HG03060 (cell line): ENCODE measurements around the gene ARSJ.
A peak's percentile ranks its signal among the peaks of the same experiment; 100 is the strongest.

Source experiments
- ATAC-seq: cut with Tn5 transposase; IDR thresholded peaks from one replicate; pipeline ENCODE4 v1.9.1; 2021; ENCODE audit warnings: low read depth, moderate number of reproducible peaks; ENCODE audit not compliant: unreplicated experiment

The ARSJ gene

GRCh38 chr4:113905301-113905700 lies 74.1 kb downstream of the ARSJ start:
- no peak for ATAC-seq

- no peak for ATAC-seq
These were observed 74.6 kb downstream of the ARSJ start for GRCh38 chr4:113904877-113905276.

GRCh38 chr4:113901994-113902787 lies 77.3 kb downstream of the ARSJ start:
- no peak for ATAC-seq

DNA sequence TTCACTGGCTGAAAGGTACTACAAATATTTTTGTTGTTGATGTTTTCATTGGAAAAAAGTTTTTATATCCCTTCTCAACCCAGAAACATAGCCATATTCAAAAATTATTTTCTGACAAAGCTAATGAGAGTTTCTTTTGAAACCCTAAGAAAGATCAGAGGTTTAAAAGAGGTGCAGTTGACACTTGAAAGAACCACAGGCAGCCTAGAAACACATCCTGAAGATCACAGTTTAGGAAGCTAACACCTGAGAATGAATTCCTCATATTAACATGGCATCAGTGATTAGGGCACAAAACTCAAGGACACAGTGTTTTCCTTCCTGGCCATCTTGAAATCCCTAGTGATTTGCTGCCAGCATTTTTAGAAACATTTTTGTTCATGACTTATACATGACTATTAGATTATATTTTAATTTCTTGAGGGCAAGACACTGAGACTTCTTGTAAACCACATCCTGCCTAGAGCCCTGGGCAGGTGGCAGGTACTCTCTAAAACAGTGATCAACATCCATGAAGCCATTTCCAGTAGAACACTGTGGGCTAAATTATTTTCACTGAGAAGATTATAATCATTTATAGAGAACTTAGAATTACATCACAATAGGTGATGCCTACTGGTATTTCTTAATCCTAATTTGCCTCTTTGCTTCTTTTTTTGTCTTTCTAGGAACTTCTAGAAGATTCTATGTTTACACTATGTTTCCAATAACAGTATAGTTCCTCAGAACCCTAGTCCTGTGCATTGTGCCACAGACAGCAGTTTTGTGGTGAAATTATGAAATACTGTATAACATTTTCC lies 80.0 kb downstream of the ARSJ start:
- ATAC-seq: peak; percentile 74

DNA sequence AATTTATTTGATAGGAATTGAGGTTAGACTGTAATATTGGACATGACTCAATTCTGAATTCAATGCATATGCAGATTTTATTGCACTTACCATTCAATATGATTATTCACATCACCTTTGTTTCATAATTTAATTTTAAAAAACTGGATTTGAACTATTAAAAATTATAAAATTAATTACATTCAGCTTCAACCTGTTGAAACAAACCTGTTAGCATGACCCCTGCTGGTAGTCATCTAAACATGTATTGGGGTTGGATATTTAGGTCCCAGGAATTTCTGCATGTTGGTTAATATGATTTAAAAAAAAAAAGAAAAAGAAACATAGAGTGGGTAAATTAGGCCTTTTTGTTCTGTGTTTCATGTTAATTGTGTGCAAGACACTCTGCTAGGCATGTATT lies 85.9 kb downstream of the ARSJ start:
- ATAC-seq: no peak

DNA sequence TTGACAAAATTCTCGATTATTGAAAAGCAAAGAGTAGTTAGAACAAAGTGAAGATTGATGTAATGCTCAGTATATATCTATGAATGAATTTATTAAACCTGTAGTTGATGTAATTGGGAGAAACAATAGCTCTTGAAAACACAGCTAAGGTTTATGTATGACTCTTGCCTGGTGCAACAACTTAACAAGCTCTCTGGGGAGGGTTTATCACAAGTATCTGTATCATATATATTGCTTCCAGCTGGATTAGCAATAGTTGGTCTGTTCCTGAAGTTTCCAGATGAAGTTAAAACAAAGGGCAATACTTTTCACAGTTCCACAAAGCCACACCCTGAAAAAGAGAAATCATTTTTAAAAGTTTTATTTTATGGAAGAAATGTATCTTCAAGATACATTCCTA lies 91.4 kb downstream of the ARSJ start:
- no peak for ATAC-seq

DNA sequence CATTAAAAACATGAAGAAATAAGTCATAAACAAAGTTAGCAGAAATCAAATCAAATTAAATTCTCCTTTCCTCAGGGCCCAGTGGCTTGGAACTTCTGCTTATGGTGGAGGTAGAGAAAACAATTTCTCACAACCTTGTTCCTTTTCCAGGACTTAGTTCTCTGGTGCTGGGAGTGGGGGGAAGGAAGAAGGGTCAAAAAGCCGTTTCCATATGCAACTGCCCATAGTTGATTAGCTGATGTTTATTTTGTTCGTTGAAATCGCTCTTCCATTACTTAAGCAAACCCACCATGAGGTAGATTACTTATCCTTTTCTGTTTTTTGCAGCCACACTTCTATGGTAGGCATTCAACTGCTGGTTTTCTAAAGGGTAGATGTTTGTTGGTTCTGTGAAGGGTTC lies 94.2 kb downstream of the ARSJ start:
- no peak for ATAC-seq

DNA sequence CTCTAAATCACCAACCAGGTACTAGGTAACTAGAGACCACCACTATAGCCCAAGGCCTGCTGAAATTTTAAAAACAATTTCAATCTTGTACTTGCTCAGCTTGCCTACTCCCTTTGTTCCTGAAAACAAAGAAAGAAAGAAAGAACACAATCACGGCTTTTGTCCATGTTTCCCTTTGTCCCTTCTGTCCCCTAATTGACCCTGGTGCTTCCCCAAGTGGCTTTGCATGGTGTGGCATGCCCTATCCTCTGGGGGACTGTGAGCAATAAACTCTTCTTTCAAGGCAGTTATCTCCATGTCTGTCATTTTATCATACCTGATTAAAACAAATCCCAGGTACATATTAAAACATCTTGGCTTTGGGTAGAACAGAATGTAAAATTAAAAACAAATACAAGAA lies 94.8 kb downstream of the ARSJ start:
- ATAC-seq: no peak

DNA sequence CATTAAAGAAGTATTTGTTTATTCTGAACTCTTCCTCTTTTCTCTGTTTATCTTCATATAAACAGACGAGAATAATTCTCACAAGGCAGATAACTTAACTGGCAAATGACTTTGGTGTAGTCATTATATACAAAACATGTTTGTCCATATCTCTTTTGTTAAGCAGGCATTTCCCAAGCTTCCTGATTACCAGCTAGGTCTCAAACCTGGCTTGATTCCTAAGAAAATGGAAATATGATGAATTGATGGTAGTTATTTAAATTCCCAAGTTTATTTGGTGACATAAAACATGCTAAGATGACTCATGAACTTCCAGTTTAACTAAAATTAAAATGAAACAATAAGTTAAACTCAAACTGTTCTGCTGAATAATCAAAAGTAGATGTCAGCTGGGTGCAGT lies 96.8 kb downstream of the ARSJ start:
- no peak for ATAC-seq

DNA sequence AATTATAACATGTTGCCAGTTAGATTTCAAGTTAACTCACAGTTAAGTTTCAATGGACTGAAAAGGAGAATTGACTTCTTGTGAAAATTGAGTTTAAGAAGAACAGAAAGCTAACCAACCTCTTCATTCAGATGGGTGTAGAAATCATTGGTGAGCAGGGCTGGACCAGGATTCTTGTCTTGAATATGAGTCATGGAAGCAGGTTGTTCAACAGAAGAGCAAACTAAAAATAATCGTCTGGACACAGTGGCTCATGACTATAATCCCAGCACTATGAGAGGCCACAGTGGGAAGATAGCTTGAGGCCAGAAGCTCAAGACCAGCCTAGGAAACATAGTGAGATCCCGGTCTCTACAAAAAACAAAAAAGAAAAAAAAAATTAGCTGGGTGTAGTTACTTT lies 98.2 kb downstream of the ARSJ start:
- ATAC-seq: no peak

- no peak for ATAC-seq
These were observed 99.0 kb downstream of the ARSJ start for GRCh38 chr4:113880240-113881028.

DNA sequence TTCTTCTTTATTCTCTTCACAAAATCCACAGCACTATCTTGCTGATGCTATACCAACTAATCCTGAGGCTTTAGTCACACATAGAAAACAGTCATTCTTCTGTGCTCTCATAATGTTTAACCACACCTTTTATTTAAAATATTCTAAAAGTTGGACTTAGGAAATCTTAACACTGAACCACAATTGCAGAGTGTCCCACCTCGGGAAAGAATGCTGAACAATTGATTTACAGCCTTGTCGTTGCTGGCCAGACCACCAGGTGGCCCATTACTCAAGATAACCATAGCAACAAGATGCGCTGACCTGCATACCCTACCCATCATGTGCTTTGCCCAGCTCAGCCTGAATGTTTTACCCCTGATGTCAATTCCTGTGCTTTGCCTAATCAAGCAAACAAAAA lies 100.8 kb downstream of the ARSJ start:
- no peak for ATAC-seq

- no peak for ATAC-seq
These were observed 105.0 kb downstream of the ARSJ start for GRCh38 chr4:113874480-113874879.

DNA sequence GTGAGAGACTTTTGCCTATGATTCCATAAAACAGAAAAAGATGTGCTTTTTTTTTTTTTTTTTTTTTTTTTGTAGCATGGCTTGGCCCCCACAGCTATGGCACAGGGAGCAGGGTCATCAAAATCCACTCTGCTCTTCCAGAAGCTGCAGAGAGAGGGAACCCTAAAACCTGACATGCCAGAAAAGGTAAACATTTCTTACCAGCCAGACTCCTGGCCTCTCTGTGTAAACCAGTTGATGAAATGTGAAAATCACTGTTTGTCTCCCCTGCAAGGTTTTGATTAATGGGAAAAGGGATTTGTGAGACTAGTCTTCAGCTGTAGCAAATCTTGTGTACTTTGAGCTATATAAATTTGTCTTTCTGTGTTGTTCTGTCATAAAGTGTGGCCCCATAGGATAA lies 105.9 kb downstream of the ARSJ start:
- ATAC-seq: no peak

- ATAC-seq: no peak
These were observed 106.8 kb downstream of the ARSJ start for GRCh38 chr4:113872426-113873260.

DNA sequence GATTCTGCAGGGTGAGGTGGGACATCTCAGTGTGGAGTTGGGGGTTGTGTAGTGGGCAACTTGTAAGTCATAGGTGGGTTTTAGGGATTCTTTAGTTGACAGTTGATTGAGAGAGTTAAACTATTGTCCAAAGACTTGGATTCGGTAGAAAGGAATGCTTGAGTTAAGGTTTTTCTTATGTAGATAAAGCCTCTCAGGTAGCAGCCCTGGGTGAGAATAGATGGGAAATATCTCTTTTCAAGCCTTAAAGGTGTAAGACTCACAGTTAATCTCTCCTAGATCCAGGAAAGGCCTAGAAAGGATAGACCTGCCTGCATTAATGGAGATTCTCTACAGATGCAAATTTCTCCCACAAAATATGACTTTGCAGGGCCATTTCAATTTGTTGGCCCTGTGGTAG lies 108.4 kb downstream of the ARSJ start:
- ATAC-seq: no peak

DNA sequence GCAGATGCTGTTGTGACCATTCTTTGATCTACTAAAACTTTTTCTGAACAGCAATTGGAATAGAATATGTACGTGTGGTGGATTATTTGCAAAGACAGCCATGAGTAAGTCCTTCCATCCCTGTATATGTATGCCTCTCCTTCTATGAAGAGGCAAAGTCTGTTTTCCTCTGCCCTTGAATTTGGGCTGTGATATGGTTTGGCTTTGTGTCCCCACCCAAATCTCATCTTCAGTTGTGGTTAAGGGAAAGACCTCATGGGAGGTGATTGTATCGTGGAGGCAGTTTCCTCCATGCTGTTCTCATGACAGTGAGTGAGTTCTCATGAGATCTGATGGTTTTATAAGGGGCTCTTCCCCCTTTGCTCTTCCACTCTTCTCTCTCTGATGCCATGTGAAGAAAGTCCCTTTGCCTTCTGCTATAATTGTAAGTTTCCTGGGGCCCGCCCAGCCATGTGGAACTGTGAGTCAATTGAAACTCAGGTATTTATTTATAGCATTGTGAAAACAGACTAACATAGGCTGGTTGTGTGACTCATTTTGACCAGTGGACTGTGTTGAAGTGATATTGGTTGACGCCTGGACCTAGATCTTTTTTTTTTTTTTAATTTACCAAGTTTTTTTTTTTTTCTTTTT lies 109.6 kb downstream of the ARSJ start:
- ATAC-seq: peak; percentile 92

- ATAC-seq: no peak
These were observed 112.8 kb downstream of the ARSJ start for GRCh38 chr4:113866611-113867010.

DNA sequence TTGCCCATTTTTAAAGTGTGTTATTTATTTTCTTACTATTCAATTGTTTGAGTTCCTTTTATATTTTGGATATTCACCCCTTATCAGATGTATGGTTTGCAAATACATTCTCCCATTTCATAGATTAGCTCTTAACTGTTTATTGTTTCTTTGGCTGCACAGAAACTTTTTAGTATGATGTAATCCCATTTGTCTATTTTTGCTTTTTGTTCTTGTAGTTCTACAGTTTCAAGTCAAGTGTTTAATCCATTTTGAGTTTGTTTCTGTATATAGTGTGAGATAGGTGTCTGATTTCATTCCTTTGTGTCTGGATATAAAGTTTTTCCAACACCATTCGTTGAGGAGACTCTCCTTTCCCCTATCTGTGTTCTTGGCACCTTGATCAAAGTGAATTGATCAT lies 120.5 kb downstream of the ARSJ start:
- ATAC-seq: no peak

GRCh38 chr4:113851816-113852215 lies 127.6 kb downstream of the ARSJ start:
- ATAC-seq: no peak
